ENCODE data around the gene PTTG1IP.
A peak's percentile ranks its signal among the peaks of the same experiment; 100 is the strongest.

PTTG1IP gene

DNA sequence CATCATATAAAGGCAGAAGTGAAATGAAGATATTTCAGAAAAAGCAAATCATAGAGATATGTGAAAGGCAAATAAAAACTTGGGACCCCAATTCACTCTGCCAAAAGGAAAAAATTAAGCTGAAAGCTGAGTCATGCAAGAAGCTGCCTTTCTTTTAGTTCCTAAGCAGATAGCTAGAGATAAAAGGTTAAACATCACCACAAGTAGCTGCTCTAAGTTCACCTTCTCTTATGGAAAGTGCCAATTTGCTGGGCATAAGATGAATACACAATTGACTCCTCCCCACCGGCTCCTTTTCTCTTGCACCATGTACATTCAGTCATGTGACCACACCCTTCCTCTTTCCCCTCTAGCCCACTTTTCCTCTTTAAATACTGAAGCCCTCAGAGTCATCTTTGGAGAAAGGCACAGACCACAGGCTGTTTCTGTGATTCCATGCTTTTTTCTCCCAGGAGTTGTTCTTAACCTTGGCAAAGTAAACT lies 50.3 kb downstream of the PTTG1IP start:
- DNase-seq (ENCODE audit: low read depth, low spot score): no peak

DNA sequence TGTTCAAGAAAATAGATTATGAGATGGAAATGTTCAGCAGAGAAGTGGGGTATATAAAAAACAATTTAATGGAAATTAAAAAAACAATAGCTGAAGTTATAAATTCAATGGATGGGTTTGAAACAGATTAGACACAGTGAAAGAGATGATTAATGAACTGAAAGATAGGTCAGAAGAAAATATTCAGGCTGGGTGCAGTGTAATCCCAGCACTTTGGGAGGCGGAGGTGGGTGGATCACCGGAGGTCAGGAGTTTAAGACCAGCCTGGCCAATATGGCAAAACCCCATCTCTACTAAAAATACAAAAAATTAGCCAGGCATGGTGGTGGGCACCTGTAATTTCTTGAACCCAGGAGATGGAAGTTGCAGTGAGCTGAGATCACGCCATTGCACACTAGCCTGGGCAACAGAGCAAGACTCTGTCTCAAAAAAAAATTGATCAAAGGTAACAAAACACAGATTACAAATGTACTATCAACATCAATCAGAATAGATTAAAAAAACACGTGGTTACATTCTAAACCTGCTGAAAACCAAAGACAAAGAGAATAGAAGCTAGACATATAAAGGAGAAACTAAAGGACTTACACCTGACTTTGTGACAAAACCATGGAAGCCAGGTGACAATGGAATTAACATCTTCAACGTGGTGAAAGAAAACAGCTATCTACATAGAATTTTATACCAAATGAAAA lies 50.9 kb downstream of the PTTG1IP start:
- no peak for DNase-seq (ENCODE audit: low read depth, low spot score)

DNA sequence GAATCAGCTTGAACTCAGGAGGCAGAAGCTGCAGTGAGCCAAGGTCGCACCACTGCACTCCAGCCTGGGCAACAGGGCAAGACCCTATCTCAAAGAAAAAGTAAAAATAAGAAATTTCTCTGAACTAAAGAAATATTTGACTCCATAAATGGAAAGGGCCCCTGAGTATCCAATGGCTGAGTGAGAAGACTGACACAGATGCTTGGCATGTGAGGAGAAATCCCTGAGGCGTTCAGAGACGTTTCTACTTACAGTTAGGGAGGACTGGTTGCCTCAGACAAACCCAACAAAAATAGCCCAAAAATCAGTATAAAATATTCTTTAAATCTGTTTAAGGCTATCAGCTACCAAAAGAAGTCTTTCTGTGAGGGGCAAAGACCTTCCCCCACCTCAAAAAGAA lies 52.6 kb downstream of the PTTG1IP start:
- DNase-seq (ENCODE audit: low read depth, low spot score): no peak

DNA sequence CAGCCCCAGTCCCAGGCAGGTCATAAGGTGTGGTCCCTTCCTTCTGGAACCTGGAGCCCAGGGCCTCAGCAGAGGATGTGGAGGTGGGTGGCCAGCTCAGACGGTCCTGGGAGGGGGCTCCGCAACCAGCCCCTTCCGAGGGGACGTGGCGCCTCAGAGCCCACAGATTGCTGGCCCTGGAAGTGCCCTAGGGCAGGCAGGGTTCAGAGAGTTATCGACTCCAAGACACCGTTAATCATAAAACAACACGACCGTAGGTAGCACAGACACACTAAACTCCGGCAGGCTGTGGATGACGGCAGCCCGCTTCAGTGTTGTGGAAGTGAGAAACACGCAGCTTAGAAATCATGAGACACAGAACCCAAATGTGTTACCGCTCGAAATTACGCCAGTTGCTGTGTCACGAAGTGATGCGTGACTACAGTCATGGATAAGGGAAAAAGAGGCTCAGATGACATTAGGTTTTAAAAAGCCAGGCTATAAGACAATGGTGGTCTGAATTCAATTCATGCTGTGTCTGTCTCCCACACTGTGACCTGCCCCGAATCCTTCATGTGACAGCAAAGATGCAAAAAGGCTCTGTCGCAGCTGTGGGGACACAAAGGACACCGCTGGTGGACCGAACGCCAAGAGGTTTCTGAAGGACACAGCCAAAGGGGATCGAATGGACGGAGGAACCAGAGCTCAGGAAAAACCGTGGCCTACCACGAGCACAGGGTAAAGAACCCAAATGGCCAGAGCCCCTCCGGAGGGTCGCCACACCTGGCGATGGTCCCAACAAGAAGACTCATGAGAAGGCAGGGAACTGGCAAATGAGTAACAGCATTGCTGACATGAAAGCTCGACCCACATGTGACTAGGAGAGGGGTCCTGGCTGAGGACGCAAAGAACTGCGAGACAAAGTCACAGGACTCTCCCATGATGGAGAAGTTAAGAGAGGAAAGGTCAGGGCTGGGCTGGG lies 53.9 kb downstream of the PTTG1IP start:
- no peak for DNase-seq (ENCODE audit: low read depth, low spot score)

DNA sequence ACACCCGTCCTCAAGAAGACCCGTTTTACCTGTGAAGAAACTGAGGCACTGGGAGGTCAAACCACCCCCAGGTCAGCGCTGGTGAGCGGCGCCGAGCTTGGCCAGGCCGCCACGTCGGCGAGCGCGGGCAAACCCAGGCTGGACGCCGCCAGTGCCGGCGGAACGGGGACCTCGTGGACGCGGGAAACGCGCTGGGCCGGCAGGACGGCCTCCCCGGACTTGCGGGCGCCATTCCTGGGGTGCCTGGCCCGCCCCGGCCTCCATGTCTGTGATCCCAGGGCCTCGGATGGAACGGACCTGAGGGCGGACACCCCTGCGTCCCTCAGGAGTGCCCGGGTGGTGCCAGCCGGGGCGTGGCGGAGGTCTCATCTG lies 54.9 kb downstream of the PTTG1IP start:
- no peak for DNase-seq (ENCODE audit: low read depth, low spot score)

DNA sequence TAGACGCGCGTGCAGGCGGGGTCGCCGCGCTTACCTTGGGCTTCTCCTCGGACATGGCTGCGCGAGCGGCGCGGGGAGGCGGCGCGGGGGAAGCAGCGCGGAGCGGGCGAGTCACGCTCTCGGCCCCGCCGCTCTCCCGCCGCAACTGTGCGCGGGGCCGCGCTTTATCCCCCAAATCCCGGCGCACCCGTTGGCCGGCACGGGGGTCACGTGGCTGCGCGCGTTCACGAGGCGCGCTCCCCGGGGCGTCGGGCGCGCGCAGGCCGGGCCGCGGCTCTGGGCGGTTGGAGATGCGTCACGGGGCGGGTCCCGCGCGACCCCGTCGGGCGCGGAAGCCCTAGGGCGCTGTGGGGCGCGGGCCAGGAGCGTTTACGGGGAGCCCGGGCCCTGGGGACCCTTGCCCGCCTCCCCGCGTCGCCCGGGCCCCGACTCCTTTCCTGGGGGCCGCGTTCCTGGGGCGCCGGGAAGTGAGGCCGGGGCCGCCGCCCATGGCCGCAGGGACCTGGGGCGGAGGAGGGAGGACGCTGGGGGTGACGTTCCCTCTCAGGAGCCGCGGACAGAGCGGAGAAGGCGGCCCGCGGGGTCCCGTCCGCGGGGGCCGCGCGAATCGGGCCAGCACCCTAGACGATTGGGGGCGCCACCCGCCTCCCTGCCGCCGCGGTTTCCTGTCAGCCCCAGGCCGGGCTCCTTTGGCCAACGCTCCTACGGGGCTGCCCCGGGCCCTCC lies 55.4 kb downstream of the PTTG1IP start, which contains the start of gene SUMO3:
Gene SUMO3 (minus strand): TSS at position 149 of the 726 bp plus-strand sequence. CDS start 94 bp downstream, at position 55.
- peak; percentile 86 for DNase-seq (ENCODE audit: low read depth, low spot score)

DNA sequence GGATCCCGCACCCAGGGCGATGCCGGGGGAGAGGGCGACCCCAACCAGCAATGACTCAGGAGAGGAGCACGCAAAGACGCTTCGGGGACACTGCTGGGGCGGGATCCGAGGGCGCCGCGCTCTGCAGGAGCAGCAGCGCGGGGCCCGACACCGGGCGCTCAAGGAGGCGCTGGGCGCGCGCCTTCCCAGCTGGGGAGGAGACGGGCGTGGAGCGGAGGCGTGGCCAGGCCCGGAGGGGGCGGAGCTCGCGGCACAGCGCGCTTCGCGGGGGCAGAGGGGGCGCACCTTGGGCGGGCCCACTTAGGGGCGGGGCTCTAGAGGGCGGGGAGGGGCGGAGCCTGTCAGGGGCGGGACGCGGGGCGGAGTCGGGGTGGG lies 56.0 kb downstream of the PTTG1IP start:
- DNase-seq (ENCODE audit: low read depth, low spot score): peak; percentile 87

DNA sequence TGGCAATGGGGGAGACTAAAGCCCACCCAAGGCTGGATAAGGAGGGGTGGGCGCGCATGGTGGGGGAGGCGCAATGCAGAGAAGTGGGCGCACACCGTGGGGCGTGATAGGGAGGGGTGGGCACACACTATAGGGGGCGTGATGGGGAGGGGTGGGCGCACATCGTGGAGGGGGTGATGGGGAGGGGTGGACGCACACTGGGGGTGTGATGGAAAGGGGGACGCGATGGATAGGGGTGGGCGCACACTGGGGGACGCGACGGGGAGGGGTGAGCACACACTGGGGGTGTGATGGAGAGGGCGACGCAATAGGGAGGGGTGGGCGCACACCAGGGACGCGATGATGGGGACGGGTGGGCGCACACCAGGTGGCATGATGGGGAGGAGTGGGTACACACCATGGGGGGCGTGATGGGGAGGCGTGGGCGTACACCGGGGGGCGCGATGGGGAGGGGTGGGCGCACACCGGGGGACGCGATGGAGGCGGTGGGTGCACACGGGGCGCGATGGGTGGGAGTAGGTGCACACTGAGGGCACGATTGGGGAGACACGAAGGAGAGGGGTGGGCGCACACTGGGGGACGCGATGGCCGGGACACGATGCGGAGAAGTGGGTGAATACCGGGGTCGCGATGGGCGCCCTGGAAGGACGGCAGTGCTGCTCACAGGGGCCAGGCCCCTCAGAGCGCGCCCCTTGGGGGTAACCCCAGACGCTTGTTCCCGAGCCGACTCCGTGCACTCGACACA lies 56.6 kb downstream of the PTTG1IP start:
- DNase-seq (ENCODE audit: low read depth, low spot score): no peak

DNA sequence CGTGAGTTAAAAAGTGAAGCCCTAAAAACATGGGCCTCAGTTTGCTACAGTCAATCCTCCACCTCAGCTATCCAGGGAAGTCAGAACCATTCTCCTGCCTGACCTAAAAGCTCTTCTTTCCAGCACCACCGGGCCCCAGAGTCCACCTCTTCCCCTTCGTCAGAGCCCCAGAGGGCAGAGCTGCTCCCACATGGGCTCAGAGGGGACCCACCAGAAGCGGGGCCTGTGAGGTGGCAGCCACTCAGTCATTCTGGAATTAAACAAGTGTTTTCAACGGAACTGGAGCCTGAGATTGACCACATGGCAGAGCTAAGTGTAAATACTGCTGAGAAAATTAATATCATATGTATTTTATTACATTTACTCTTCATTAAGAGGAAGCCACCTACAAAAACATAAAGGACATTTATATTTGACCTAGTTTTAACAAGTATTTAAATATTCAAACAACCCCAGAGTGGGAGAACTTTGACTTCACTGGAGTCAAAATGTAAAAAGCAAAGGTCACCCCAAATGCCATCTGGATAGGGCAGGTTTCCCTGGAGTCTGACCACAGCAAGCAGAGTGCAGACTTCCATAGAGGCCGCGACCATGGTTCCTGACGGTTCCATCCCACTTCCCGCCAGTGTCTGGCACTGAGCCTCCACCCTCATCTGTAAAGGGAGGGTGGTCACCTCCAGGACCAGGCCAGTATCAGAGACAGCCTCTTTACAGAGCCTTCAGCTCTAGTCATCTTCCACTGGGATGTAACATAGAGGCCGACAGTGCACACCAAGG lies 57.5 kb downstream of the PTTG1IP start:
- DNase-seq (ENCODE audit: low read depth, low spot score): peak; percentile 27

DNA sequence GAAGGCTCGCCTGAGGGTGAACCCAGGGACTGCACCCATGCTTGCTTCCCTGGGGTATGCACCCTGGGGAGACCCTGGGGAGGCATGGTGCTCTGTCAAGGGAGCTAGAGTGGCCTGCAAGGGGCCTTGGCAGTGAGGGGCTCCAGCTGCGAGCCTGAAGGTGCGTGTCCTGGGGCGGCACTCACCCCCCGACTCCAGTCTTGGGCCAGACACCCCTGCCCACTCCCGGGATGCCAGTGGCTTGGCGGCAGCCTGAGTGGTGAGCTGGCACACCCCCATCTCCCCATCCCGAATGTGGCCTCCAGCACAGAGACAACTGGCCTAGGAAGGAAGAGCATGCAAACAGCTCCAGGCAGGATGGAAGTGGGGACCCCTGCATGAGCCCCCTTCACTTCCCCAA lies 58.3 kb downstream of the PTTG1IP start:
- no peak for DNase-seq (ENCODE audit: low read depth, low spot score)

DNA sequence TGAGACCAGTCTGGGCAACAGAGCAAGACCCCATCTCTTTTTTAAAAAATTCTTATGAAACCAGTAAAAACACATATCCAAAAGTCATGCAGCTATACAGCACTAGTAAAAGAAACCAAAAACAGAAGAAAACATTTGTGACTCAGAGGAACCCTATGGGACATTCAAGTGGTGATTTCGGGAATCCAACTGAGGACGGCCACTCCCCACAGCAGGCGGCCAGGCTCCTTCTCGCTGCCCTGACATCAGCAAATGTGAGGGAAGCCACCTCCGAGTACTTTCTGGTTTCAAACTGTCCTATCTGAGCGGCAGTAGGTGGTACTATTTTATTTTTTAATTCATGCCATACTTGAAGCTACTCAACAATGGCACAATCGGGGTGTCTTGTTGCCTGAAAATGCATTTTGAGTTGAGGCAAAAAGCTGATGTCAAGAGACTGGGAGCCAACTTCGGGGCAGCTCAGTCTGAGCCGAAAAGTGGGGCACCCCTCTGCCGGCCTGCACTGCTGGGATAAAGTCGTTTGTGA lies 58.9 kb downstream of the PTTG1IP start:
- no peak for DNase-seq (ENCODE audit: low read depth, low spot score)

DNA sequence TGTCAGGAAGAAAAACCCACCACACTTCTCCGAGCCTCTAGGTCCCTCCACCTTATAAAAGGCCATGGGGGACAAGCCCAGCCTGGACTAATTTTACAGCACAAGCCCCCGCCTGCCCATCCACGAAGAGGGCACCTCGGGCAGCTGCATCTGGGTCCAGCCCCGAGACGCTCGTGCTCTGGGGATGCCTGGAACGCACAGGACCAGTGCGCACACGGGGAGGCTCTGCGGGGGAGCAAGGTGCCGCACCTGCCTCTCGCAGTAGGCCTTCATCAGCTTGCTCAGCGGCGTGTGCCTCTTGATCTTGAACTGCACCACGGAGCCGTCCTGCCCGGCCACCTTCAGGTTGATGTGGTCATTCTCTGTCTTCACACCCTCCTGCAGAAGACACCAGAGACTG lies 59.8 kb downstream of the PTTG1IP start:
- no peak for DNase-seq (ENCODE audit: low read depth, low spot score)

DNA sequence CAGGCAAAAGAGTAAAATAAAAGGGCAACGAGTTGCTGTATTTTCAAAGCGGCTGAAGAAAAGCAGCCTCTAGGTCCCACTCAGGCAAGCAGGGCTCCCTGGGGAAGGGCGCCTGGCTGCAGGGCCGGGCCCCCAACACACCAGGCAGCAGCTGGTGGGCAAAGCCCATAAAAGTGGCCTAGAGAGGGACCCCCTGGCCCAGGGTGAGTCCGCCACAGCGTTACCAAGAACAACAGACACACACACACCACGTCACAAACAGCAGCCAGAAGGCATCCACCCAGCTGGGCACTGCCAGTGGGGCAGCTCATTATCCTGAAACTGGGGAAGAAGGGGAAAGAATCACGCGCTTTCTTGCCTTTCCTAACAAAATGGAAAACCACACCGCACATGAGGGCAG lies 60.3 kb downstream of the PTTG1IP start:
- DNase-seq (ENCODE audit: low read depth, low spot score): no peak

DNA sequence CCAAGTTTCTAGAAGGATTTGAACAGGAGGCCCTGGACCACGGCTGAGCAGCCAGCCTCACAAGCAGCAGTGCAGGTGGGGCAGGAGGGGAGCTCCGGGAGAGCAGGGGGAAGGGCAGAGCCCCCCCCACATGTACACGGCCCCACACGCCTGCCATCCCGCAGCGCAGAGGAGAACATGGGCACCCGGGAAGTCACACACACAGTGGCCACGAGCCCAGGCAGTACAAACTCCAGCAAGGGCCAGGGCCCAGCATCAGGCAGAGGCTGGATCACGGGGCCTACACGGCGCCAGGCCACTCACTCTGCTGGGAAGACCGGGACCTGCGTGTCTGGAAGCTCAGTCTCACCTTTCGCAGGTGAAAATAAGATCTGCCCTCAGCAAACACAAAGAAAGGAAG lies 60.9 kb downstream of the PTTG1IP start:
- no peak for DNase-seq (ENCODE audit: low read depth, low spot score)

DNA sequence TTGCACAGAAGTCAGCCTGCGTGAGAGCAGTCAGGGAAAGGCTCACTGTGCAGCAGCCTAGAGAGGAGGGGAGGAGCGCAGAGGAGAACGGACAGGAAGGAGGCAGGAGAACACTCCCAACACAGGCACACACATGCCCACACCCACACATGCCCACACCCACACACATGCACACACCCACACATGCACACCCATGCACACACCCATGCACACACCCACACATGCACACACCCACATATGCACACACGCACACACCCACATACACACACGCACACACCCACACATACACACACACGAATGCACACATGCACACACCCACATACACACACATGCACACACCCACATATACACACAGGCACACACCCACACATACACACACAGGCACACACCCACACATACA lies 62.7 kb downstream of the PTTG1IP start:
- DNase-seq (ENCODE audit: low read depth, low spot score): no peak

DNA sequence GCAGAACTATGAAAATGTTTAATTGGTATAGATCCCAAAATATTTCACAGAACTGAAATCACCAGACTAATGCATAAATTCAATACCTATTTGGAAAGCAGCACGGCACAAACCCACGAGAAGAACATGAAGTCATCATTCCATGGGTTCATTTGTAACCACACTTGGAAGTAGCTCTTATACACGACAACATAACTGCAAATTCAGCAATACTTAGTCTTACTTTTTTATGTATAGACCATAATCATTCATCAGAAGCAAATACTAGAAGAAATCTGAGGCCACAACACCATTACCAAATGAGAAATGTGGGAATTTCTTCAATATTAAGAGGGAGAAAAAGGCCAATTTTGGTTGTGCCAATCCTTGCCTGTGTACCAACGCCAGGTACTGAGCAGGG lies 67.6 kb downstream of the PTTG1IP start:
- DNase-seq (ENCODE audit: low read depth, low spot score): no peak

DNA sequence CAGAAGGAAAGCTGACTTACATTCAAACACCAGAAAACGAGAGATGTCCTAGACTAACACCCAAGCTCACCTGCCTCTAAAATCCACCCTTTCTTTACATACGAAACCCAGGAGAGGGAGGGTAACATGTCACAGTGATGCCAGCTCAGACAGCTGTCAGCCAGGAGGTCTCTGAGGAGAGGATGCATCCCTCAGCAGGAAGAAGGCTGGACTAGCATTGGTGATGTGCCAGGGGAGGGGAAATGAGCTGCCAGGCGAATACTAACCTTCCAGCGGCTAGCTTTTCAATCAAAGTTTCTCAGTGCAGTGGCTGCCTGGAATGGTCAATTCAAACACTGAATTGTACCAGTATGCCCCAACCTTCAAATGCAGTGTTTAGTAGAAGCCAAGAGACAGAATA lies 68.3 kb downstream of the PTTG1IP start:
- DNase-seq (ENCODE audit: low read depth, low spot score): no peak

DNA sequence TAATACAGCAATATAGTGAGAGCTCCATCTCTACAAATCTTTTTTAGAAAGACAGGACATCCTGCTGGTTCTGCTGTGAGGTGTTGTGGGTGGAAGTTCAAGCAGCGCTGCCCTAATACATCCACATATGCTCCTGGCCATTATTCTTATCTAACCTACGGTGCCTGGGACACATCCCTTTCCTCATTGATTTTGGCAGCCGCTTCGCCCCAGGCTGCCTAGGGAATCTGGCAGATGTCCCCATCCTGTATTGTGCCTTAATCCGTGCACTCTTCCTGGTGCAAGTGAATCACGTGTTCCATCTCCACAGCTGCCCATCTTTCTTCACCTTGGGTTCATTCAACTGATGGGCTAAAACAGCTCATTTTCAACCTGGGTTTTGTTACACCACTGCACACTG lies 68.7 kb downstream of the PTTG1IP start:
- DNase-seq (ENCODE audit: low read depth, low spot score): no peak

DNA sequence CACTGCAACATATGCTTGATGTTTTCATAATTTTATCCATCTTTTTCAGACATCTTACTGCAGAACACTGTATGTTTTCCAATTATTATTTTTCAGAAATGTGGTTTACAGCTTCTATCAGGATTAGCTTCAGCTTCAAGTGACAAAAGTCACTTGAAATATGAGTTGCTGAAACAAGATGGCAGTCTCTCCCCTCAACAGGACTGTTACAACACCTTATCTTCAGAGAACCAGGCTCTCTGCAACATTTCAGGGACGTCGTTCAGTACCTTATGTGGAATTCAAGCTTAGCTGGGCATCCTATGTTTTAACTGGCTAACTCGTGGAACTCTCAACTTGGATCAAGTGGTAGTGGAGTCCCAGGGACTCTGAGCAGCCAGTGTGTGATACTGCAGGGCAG lies 69.8 kb downstream of the PTTG1IP start:
- DNase-seq (ENCODE audit: low read depth, low spot score): no peak

DNA sequence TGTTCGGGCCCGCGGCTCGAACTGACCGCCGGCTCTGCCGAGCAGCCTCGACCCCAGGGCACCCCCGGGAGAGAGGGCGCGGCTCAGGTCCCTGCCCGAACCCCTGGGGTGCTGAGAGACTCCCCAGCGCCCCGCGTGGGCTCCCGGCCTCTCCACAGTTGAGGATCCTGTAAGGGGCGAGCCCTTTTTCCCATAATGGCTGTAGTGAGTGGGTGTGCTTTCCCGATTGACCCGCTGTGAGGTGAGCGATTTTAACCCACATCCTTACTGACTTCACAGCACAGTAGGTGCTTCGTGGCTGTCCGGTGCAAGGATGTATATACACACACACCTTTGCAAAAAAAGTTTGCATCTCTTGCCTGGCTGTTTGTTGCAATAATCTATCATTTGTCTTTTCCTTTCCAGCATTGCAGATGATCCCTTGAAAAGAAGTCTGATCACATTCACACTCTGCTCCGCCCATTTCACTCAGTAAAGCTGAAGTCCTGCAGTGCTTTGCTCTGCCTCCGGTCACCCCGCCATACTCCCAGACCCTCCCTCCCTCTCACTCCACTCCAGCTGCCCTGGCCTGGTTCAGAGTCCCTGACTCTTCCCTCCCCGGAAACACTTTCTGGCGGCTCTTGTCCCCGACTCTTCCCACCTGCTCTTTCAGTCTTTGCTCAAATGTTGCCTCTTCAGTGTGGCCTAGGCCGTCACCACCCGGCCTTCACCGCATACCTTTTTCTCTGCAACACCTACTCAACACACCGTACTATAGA lies 70.9 kb downstream of the PTTG1IP start:
- peak; percentile 46 for DNase-seq (ENCODE audit: low read depth, low spot score)
